SU-DHL-6 (cell line): ENCODE data around the gene CMBL.

Source experiments
- EZH2phosphoT487 ChIP-seq: fragments of 200-600 bp; sonication (generic), shearing (Covaris generic); conservative IDR thresholded peaks from 2 replicates; pipeline ENCODE4 v1.6.1; 2018; ENCODE audit warnings: mild to moderate bottlenecking, antibody characterized with exemption, low read length, moderate library complexity, mixed read lengths
- TF ChIP-seq, protein P1 (sequence below): fragments of 200-600 bp; sonication (generic); IDR thresholded peaks from one replicate; pipeline ENCODE4 v1.5.1; 2017; ENCODE audit warnings: antibody characterized with exemption, mild to moderate bottlenecking, low read length, moderate library complexity; ENCODE audit not compliant: insufficient read depth, poor library complexity, severe bottlenecking

GRCh38 chr5:10254686-10255085, 53.0 kb downstream of the CMBL start:
- no peak for TF ChIP-seq EZH2phosphoT487
- TF ChIP-seq, protein P1, sequence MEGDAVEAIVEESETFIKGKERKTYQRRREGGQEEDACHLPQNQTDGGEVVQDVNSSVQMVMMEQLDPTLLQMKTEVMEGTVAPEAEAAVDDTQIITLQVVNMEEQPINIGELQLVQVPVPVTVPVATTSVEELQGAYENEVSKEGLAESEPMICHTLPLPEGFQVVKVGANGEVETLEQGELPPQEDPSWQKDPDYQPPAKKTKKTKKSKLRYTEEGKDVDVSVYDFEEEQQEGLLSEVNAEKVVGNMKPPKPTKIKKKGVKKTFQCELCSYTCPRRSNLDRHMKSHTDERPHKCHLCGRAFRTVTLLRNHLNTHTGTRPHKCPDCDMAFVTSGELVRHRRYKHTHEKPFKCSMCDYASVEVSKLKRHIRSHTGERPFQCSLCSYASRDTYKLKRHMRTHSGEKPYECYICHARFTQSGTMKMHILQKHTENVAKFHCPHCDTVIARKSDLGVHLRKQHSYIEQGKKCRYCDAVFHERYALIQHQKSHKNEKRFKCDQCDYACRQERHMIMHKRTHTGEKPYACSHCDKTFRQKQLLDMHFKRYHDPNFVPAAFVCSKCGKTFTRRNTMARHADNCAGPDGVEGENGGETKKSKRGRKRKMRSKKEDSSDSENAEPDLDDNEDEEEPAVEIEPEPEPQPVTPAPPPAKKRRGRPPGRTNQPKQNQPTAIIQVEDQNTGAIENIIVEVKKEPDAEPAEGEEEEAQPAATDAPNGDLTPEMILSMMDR: no peak
